C1 segment of cervical spinal cord (tissue), 14 donors: ENCODE results near the gene METTL22.

Experiments used
- DNase-seq, 14 donors: peaks; one replicate each; lab custom pipeline; 2025; lab: John Stamatoyannopoulos, UW

METTL22 gene

DNA sequence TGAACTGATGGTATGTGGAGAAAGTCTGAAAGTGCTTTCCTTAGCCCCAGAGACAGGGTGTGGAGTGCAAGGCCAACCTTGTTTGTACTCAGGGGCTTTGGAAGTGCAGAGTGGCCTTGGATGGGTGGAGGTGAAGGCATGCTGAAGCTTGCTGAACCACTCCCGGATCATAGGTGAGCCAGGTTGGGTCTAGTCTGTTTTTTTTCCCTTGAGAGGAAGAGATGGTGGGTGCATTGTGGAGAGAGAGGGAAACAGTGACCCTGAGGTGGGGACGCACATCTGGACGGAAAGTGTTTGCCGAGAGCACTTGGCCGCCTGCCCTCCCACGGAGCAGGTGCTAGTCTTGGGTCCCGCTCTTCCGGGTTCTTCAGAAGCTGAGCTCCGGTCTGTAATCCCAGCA is 65.4 kb downstream of the METTL22 start:
- DNase-seq = no peak

DNA sequence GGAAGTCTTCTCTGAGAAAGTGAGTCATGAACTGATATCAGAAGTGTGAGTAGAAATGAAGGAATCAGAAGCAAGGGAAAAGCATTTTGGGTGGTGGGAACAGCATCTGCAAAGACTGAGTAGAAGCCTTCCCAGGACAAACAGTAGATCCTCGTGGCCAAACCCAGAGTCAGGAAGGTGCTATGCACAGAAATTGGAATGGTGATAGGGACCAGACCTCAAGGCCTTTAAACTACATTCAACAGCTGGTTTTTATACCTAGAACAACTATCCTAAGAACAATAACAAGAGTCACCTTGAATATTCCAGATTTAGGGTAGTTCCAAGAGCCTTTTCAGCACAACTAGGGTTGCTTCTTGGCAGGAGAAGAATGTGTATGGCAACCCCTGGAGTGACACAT is 68.2 kb downstream of the METTL22 start:
- DNase-seq = no peak

DNA sequence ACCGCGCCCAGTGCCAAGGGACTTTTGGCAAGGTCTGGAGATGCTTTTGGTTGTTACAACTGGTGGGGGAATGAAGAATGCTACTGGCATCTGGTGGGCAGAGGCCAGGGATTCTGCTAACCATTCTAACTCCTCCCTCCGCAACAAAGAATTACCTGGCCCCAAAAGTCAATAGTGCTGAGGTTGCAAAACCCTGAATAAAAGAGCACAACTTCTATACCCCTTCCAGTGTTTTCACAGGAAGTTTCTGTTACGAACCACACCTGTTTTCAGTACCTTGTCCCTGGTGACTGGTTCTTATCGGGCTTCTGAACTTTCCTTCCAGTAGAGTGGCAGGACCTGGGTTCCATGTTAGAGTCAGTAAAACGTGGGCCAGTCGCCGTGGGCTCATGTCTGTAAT is 70.2 kb downstream of the METTL22 start:
- DNase-seq = no peak

DNA sequence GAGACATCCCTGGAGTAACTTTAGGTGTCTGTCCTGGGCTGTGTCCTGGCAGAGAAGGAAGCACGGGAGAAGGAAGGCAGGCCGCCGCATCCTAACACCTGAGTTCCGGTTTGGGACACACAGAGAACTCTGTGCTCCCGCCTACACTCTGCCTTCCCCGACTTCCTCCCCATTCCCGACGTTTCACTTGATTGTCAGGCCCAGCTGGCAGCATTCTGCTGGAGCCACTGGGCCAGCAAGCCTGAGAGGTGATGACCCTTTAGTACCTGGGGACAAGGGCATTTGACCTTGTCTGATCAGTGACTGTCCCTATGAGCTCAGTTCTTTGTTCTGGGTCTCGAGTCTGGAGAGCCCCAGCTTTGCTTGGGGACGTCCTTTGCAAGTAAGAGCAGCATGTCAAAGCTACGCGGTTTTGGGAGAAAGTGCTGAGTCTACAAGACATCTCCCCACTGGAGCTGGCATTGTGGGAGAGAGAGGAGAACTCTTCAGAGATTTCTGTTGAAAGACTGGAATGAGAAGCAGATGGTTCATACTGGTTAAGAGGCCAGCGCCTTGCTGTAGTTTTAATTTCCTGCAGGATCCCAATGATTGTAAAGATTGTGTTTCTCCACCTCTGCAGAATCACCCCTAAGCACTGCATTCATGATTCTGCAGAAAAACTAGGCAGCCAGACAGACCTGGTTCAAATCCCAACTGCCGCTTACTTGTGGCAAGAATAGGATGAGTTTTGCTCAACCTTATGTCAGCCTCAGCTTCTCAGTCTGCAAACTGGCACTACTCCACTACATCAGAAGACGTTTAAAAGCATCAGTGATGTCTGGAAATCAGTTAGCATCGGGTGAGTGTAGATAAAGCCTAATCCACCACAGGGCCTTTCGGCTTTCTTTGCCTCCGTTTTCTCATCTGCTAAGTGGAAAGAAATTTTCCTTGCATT is 73.6 kb downstream of the METTL22 start:
- no peak for DNase-seq

DNA sequence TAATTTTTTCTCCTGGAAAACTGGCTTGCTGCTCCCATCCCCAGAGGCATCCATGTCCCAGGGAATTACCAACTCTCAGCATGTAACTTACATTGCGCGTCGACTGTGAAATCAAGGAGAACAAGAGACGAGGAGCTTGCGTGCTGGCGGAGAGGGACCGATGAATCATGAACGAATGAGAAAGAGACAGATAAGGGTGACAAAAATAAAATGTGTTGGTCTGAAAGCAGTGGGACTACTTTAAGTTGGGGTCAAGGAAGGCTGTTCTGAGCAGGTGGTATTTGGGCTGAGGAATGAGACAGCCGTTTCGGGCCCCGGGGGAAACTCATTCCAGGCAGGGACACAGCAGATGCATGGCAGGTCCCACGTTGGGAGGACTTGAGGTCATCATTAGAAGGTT is 75.4 kb downstream of the METTL22 start:
- DNase-seq = no peak

DNA sequence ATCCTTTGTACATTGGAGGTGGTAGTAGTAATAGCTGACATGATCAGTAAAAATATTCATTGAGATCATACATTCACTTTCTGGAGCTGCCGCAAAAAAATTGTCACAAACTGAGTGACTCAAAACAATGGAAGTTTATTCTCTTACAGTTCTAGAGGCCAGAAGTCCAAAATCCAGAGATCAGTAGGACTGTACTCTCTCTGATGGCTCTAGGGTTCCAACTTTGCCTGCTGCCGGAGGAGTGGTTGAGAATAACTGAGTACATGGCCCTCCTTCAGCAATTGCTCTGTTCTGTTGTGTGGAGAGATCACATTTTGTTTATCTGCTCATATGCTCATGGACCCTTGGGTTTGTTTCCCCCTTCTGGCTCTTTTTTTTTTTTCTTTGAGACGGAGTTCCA is 76.5 kb downstream of the METTL22 start:
- DNase-seq = no peak
